RWPE1 (cell line): Measurements from ENCODE around the gene SMARCA4.

Experiments
- CTCF ChIA-PET: fragments of 350-600 bp; sonication (Branson Sonifier 250); formaldehyde crosslinking; extraction: SDS; loops from one replicate; lab custom pipeline; 2021; lab: Yijun Ruan, JAX
- POLR2A ChIA-PET: fragments of 400-600 bp; formaldehyde crosslinking; extraction: SDS; loops from one replicate; lab custom pipeline; 2020; ENCODE audit warnings: antibody characterized with exemption; ENCODE audit not compliant: low non-redundant PET; lab: Yijun Ruan, JAX
- DNase-seq: peaks from one replicate; pipeline ENCODE4 v3.0.0; 2012; ENCODE audit warnings: low spot score
- H3K27ac ChIP-seq: fragments of 450-650 bp; 2 replicates; pipeline ENCODE4 v1.5.1; 2017
- TF ChIP-seq, protein P1 (sequence below): fragments of 450-650 bp; conservative IDR thresholded peaks from 2 replicates; pipeline ENCODE4 v1.5.1; 2017; ENCODE audit warnings: low read depth, mild to moderate bottlenecking

SMARCA4 gene

DNA sequence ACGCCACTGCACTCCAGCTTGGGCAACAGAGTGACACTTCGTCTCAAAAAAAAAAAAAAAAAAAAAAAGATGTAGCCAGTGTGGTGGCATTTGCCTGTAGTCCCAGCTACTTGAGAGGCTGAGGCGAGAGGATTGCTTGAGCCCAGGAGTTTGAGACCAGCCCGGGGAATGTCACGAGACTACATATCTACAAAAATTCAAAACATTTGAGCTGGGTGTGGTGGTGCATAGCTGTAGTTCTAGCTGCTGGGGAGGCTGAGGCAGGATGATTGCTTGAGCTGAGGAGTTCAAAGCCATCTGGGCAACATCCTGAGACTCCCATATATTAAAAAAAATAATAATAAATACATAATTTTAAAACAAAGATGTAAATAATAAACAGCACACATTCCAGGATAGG, 46.6 kb downstream of the SMARCA4 start:
- H3K27ac ChIP-seq = 0 out of 2 replicates have a peak overlapping the region, but pooled peaks have one; percentile 1
- TF ChIP-seq, protein P1, sequence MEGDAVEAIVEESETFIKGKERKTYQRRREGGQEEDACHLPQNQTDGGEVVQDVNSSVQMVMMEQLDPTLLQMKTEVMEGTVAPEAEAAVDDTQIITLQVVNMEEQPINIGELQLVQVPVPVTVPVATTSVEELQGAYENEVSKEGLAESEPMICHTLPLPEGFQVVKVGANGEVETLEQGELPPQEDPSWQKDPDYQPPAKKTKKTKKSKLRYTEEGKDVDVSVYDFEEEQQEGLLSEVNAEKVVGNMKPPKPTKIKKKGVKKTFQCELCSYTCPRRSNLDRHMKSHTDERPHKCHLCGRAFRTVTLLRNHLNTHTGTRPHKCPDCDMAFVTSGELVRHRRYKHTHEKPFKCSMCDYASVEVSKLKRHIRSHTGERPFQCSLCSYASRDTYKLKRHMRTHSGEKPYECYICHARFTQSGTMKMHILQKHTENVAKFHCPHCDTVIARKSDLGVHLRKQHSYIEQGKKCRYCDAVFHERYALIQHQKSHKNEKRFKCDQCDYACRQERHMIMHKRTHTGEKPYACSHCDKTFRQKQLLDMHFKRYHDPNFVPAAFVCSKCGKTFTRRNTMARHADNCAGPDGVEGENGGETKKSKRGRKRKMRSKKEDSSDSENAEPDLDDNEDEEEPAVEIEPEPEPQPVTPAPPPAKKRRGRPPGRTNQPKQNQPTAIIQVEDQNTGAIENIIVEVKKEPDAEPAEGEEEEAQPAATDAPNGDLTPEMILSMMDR = no peak
- no peak for DNase-seq
- ChIA-PET CTCF (interaction anchor here (0.7 to 1.2 kb wide), 2 partner anchors 29 to 71 kb away, joined by 3 to 6 read pairs; no protein-coding TSS in a partner anchor), POLR2A (no interaction called here)

DNA sequence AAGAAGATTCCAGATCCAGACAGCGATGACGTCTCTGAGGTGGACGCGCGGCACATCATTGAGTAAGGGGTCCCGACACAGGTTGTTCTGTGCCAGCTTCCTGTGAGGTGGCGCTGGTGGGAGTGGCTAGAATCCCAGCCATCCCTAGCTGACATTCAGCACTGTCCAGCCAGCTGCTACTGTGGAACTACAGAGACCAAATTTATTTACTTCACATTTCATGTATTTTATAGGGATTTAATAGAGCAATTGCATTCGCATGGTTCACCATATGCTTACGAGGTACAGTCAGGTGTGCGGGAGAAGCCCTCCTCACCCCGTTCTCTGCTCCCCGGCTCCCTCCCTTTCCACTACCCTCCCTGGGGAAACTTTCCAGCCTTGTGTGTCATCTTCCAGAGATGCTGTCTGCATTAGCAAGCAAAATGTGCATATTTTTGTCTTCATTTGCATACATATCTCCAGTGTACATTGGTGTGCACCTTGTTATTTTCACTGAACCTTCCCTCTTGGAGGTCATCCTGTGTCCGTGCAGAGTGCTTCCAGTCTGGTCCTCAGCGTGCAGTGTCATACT, 47.2 kb downstream of the SMARCA4 start:
- TF ChIP-seq, protein P1 = no peak
- H3K27ac ChIP-seq = no peak overlapping the region
- ChIA-PET CTCF (interaction anchor here (1.2 kb wide), 1 partner anchor 71 kb away, joined by 6 read pairs; no protein-coding TSS in a partner anchor), POLR2A (no interaction called here)
- DNase-seq = no peak

- H3K27ac ChIP-seq = no peak overlapping the region
- DNase-seq = no peak
- ChIA-PET CTCF (interaction anchor here (0.6 to 1.1 kb wide), 4 partner anchors 68 to 1709 kb away, joined by 3 to 6 read pairs (median 3); no protein-coding TSS in a partner anchor), POLR2A (no interaction called here)
- TF ChIP-seq, protein P1 = no peak
Measured at GRCh38 chr19:11010041-11010440, 49.2 kb downstream of the SMARCA4 start.

DNA sequence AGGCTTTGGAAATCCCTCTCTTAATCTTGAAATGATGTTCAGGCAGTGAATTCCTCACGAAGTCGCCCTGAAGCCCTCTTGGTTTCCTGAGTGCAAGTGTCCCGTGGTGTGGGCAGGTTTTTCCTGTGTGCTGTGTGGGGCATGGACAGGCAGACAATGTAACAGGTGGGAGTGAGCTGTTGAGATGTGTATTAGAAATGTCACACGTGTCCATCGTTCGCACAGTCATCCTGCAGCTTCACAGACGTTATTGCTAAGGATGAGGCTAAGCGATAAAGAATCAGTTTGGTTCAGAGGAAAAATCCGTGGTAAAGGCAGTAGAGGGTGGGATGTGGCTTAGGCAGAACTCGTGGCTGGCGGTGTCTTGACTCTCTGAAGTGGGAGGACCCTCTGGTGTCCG, 51.7 kb downstream of the SMARCA4 start:
- no peak overlapping the region for H3K27ac ChIP-seq
- ChIA-PET POLR2A (no interaction called here), CTCF (no interaction called here)
- DNase-seq = no peak
- TF ChIP-seq, protein P1 = no peak

- ChIA-PET CTCF (interaction anchor here (1.6 kb wide), 1 partner anchor 72 kb away, joined by 4 read pairs; no protein-coding TSS in a partner anchor), POLR2A (no interaction called here)
Measured at GRCh38 chr19:11013771-11014170, 52.9 kb downstream of the SMARCA4 start.

DNA sequence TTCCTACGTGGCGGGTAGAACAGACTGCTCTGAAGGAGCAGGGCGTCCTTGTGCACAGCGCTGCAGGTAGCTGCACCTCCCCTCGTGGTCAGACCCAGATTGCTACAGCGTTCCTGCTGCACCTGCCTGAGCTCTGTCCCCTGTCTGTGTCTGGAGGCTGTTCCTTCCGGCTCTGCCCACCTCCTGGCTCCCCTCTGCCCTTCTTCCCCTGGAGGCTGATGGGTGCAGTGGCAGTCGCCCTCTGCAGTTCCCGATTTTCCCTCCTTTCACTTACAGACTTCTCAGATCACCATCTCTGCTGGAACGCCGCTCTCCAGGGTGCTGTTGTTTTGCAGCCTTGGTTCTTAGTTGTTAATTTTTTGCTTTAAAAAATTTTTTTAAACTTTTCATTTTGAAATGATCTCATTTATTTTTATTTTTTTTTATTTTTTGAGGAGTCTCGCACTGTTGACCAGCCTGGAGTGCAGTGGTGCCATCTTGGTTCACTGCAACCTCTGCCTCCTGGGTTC, 53.6 kb downstream of the SMARCA4 start:
- CTCF ChIA-PET = interaction anchor here (1.6 kb wide), 1 partner anchor 72 kb away, joined by 4 read pairs; no protein-coding TSS in a partner anchor
- peak overlapping the region; percentile 16; the same call in 1 of the 2 replicates for H3K27ac ChIP-seq
- POLR2A ChIA-PET = no interaction called here
- TF ChIP-seq, protein P1 = no peak
- no peak for DNase-seq

More at GRCh38 chr19:11013771-11014170, 52.9 kb downstream of the SMARCA4 start:
- peak overlapping the region; percentile 16; the same call in 1 of the 2 replicates for H3K27ac ChIP-seq
- DNase-seq = no peak
- TF ChIP-seq, protein P1 = no peak
